HCT116 (cell line): Measurements from ENCODE around the gene CTNND2. TPM values are rescaled to one million over a fixed set of nuclear protein-coding genes. Genes with fewer than 3 reads are reported as not detected.

ENCODE experiments used
- ATAC-seq: fragments of 200-7000 bp; cut with Tn5 transposase; 2 replicates; pipeline ENCODE4 v1.9.1; 2020; ENCODE audit warnings: mild to moderate bottlenecking, moderate library complexity
- BruUV-seq: library from RNA; stranded (reverse); fragments of 400-500 nt; replicated peaks from 2 replicates; lab custom pipeline; 2021; lab: Mats Ljungman, UMichigan
- CTCF ChIA-PET: fragments of 300-600 bp; sonication (Branson Sonifier 250); formaldehyde crosslinking; loops from one replicate; lab custom pipeline; 2021; ENCODE audit warnings: antibody characterized with exemption; lab: Charles Lee
- POLR2A ChIA-PET: fragments of 300-600, 350-600 bp; sonication (Branson Sonifier 250); formaldehyde crosslinking; loops from one replicate; lab custom pipeline; 2021; ENCODE audit warnings: antibody characterized with exemption; lab: Charles Lee
- RAD21 ChIA-PET, 2 experiments: fragments of 300-600 bp; sonication (Branson Sonifier 250); formaldehyde crosslinking; loops; one replicate each; lab custom pipeline; 2023; ENCODE audit warnings: low total read pairs in 2 of 2; ENCODE audit not compliant: uncharacterized antibody in 2 of 2, unreplicated experiment in 2 of 2, low non-redundant PET in 1 of 2; lab: Charles Lee
- DNase-seq: peaks from one replicate; pipeline ENCODE4 v3.0.0-alpha.2; 2010; ENCODE audit warnings: low read depth, low spot score
- H2AFZ ChIP-seq: fragments of 200-600 bp; shearing (Covaris generic), sonication (generic); 2 replicates; pipeline ENCODE4 v1.6.1; 2017; ENCODE audit warnings: low read depth, mixed run types, mixed read lengths, antibody characterized with exemption, low read length; ENCODE audit not compliant: poor library complexity, severe bottlenecking
- H3K27ac ChIP-seq: 2 replicates; pipeline ENCODE4 v1.5.1; 2012; ENCODE audit warnings: low read depth, low read length
- H3K27me3 ChIP-seq: fragments of 200-600 bp; sonication (generic); 2 replicates; pipeline ENCODE4 v1.6.1; 2016; ENCODE audit warnings: mixed run types, low read length, mixed read lengths; ENCODE audit not compliant: insufficient read depth
- H3K36me3 ChIP-seq, 2 experiments: fragments of 200-500 bp in 1 of 2; fragments of 200-600 bp in 1 of 2; sonication (Bioruptor generic) in 1 of 2; sonication (generic) in 1 of 2; 2 replicates each; pipeline versions ENCODE4 v1.5.1 to v1.6.1; 2014 to 2016; ENCODE audit warnings: low read length in 2 of 2, inconsistent platforms in 1 of 2, mixed read lengths in 1 of 2, mixed run types in 1 of 2; ENCODE audit not compliant: insufficient read depth in 2 of 2, control insufficient read depth in 1 of 2
- H3K4me1 ChIP-seq, 2 experiments: fragments of 200-600 bp in 1 of 2; sonication (generic) in 1 of 2; 2 replicates each; pipeline versions ENCODE4 v1.5.1 to v1.6.1; 2012 to 2017; ENCODE audit warnings: low read length in 2 of 2, inconsistent platforms in 1 of 2, mild to moderate bottlenecking in 1 of 2, mixed read lengths in 1 of 2, mixed run types in 1 of 2, moderate library complexity in 1 of 2; ENCODE audit not compliant: insufficient read depth in 2 of 2, control insufficient read depth in 1 of 2
- H3K4me2 ChIP-seq: fragments of 200-600 bp; sonication (generic); 2 replicates; pipeline ENCODE4 v1.6.1; 2017; ENCODE audit warnings: mixed run types, low read length, mixed read lengths
- H3K4me3 ChIP-seq, 2 experiments: fragments of 200-600 bp in 1 of 2; sonication (generic) in 1 of 2; replicated peaks in 1 of 2; 2 replicates each; pipeline ENCODE4 v1.5.1; 2011 to 2016; ENCODE audit warnings: low read length in 2 of 2, control low read depth in 1 of 2, low read depth in 1 of 2, mild to moderate bottlenecking in 1 of 2, mixed read lengths in 1 of 2, mixed run types in 1 of 2
- H3K79me2 ChIP-seq: fragments of 200-600 bp; sonication (generic); 2 replicates; pipeline ENCODE4 v1.6.1; 2017; ENCODE audit warnings: mild to moderate bottlenecking, mixed run types, low read length, moderate library complexity, mixed read lengths; ENCODE audit not compliant: insufficient read depth
- H3K9ac ChIP-seq: fragments of 200-600 bp; sonication (generic); 2 replicates; pipeline ENCODE4 v1.6.1; 2016; ENCODE audit warnings: low read length, mixed read lengths
- H3K9me2 ChIP-seq: fragments of 200-600 bp; sonication (generic), shearing (Covaris generic); 2 replicates; pipeline ENCODE4 v1.6.1; 2017; ENCODE audit warnings: mixed run types, mild to moderate bottlenecking, moderate library complexity; ENCODE audit not compliant: insufficient read depth
- H3K9me3 ChIP-seq, 2 experiments: fragments of 200-500 bp in 1 of 2; fragments of 200-600 bp in 1 of 2; sonication (Bioruptor generic) in 1 of 2; sonication (generic) in 1 of 2; 2 replicates each; pipeline ENCODE4 v1.6.1; 2014 to 2017; ENCODE audit warnings: low read length in 2 of 2, mixed read lengths in 2 of 2, inconsistent platforms in 1 of 2, low read depth in 1 of 2, mild to moderate bottlenecking in 1 of 2, mixed run types in 1 of 2, moderate library complexity in 1 of 2; ENCODE audit not compliant: control insufficient read depth in 1 of 2, insufficient read depth in 1 of 2
- H4K20me1 ChIP-seq: fragments of 200-600 bp; sonication (generic), shearing (Covaris generic); 2 replicates; pipeline ENCODE4 v1.6.1; 2017; ENCODE audit warnings: mixed run types, mild to moderate bottlenecking, moderate library complexity; ENCODE audit not compliant: insufficient read depth
- ATF3 ChIP-seq: IDR thresholded peaks from 2 replicates; pipeline ENCODE4 v1.6.1; 2012
- CEBPB ChIP-seq: IDR thresholded peaks from 2 replicates; pipeline ENCODE4 v1.6.1; 2012; ENCODE audit warnings: low read depth
- EGR1 ChIP-seq: IDR thresholded peaks from 2 replicates; pipeline ENCODE4 v1.6.1; 2012; ENCODE audit warnings: low read depth
- ELF1 ChIP-seq: IDR thresholded peaks from 2 replicates; pipeline ENCODE4 v1.6.1; 2012; ENCODE audit warnings: low read depth, borderline replicate concordance
- EZH2 ChIP-seq: fragments of 200-600 bp; sonication (generic); IDR thresholded peaks from 2 replicates; pipeline ENCODE4 v1.6.1; 2017; ENCODE audit warnings: antibody characterized with exemption, mixed run types
- FOSL1 ChIP-seq: IDR thresholded peaks from 2 replicates; pipeline ENCODE4 v1.6.1; 2012; ENCODE audit warnings: low read depth
- JUND ChIP-seq: IDR thresholded peaks from 2 replicates; pipeline ENCODE4 v1.6.1; 2012
- MAX ChIP-seq: IDR thresholded peaks from 2 replicates; pipeline ENCODE4 v1.6.1; 2012
- RAD21 ChIP-seq: IDR thresholded peaks from 2 replicates; pipeline ENCODE4 v1.6.1; 2012; ENCODE audit warnings: low read depth, mild to moderate bottlenecking
- SIN3A ChIP-seq: IDR thresholded peaks from 2 replicates; pipeline ENCODE4 v1.6.1; 2012; ENCODE audit warnings: low read depth
- SP1 ChIP-seq: IDR thresholded peaks from 2 replicates; pipeline ENCODE4 v1.6.1; 2012; ENCODE audit warnings: low read depth
- SRF ChIP-seq: IDR thresholded peaks from 2 replicates; pipeline ENCODE4 v1.6.1; 2012; ENCODE audit warnings: low read depth
- TCF7L2 ChIP-seq: IDR thresholded peaks from 2 replicates; pipeline ENCODE4 v1.7.0; 2011; ENCODE audit warnings: borderline replicate concordance, inconsistent platforms; ENCODE audit not compliant: insufficient read depth, insufficient read length; ENCODE audit errors: extremely low read depth
- YY1 ChIP-seq: IDR thresholded peaks from 2 replicates; pipeline ENCODE4 v1.6.1; 2011; ENCODE audit warnings: low read length, low read depth, moderate library complexity, mild to moderate bottlenecking; ENCODE audit not compliant: insufficient replicate concordance; ENCODE audit errors: extremely low read depth
- ZFX ChIP-seq: fragments of 450-650 bp; IDR thresholded peaks from 2 replicates; pipeline ENCODE4 v1.6.1; 2017
- ZNF274 ChIP-seq: fragments of 200-500 bp; sonication (Bioruptor generic); IDR thresholded peaks from 2 replicates; pipeline ENCODE4 v1.6.1; 2014; ENCODE audit warnings: mild to moderate bottlenecking, low read depth, low read length, inconsistent platforms
- intact Hi-C: fragments of 100-400 bp; cut with micrococcal nuclease; formaldehyde crosslinking; loops from 2 replicates; pipeline ENCODE4 v1.10.0; 2022
- total RNA-seq: library from RNA; stranded (reverse); gene quantifications from one replicate; pipeline ENCODE4 v1.2.1, GENCODE V29; 2021; ENCODE audit not compliant: unreplicated experiment

Gene CTNND2
- total RNA-seq, 1 experiment from 2014 or later = not detected

- ATAC-seq = no peak
- H3K27ac ChIP-seq = no peak overlapping the region
- H3K79me2 ChIP-seq = no peaks in the 10 kb centered on the region
- TF ChIP-seq MAX (no peak), SIN3A (no peak), RAD21 (no peak), FOSL1 (no peak), SP1 (no peak), SRF (no peak), TCF7L2 (no peak), ZFX (no peak), ZNF274 (no peak), CEBPB (no peak), EGR1 (no peak), ATF3 (no peak), ELF1 (no peak), YY1 (no peak), JUND (no peak), EZH2 (no peak)
- TF ChIP-seq, all 23 proteins: peak for 0
- H3K27me3 ChIP-seq = no peaks in the 10 kb centered on the region
- H3K9ac ChIP-seq = no peak overlapping the region
- intact Hi-C loops = no loop called here
- H3K36me3 ChIP-seq = no peaks in the 10 kb centered on the region
- no TSS peak for BruUV-seq
- no peak for DNase-seq
- no peak overlapping the region for H2AFZ ChIP-seq
- H3K4me3 ChIP-seq = no peak overlapping the region
- ChIA-PET CTCF (no interaction called here), RAD21 (no interaction called here), POLR2A (no interaction called here)
- no peak overlapping the region for H3K4me2 ChIP-seq
- no peaks in the 10 kb centered on the region for H3K9me2 ChIP-seq
- no peaks in the 10 kb centered on the region for H4K20me1 ChIP-seq
- peaks cover 4 to 9% of the 10 kb centered on the region in 2 experiments; a peak in 3 of 4 replicates for H3K9me3 ChIP-seq
- no peaks in the 10 kb centered on the region for H3K4me1 ChIP-seq
Measured at GRCh38 chr5:11931638-11932037, 27.4 kb upstream of the CTNND2 start.
